Cerebellar cortex (tissue), 1 donor: ENCODE results near the gene ADGRG1.

Experiments
- DNase-seq: peaks from one replicate; pipeline ENCODE4 v3.0.0-alpha.2; 2015; ENCODE audit warnings: low spot score

Gene ADGRG1

DNA sequence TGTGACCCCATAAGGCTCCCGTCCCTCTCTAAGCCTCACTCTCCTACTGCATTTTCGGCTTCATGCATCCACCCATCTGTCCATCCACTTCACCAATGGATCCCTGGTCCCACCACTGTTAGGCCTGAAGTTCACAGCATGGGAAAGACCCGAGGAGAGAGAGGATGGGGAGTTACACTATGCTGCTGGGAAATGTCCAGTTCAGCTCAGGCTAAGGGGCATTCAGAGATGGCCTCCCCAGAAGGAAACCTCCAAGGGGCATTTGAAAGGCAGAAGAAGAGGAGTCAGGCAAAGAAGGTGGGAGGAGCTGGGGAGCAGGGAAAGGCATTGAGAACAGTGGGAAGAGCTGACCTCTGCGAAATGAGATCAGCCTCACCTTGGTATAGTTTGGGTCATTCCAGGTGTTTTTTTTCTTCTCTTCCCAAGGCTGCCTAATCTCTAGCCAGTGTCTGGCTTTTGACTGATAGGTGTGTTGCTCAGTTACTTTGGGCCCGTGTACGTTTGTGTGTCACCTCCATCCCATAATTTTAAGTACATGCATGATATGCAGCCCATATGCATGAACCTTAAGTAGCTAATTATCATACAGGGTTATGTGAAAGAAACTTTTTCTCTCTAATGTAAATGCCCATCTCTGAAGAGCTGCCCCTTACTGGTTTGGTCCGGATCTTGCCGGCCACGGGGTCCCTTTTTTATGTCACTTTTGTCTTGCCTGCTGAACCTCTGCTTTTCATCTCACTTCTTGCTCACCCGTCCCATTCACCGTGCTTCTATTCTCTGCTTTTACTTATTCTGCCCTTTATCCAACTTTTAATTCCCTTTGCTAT is 54.6 kb downstream of the ADGRG1 start:
- no peak for DNase-seq

DNA sequence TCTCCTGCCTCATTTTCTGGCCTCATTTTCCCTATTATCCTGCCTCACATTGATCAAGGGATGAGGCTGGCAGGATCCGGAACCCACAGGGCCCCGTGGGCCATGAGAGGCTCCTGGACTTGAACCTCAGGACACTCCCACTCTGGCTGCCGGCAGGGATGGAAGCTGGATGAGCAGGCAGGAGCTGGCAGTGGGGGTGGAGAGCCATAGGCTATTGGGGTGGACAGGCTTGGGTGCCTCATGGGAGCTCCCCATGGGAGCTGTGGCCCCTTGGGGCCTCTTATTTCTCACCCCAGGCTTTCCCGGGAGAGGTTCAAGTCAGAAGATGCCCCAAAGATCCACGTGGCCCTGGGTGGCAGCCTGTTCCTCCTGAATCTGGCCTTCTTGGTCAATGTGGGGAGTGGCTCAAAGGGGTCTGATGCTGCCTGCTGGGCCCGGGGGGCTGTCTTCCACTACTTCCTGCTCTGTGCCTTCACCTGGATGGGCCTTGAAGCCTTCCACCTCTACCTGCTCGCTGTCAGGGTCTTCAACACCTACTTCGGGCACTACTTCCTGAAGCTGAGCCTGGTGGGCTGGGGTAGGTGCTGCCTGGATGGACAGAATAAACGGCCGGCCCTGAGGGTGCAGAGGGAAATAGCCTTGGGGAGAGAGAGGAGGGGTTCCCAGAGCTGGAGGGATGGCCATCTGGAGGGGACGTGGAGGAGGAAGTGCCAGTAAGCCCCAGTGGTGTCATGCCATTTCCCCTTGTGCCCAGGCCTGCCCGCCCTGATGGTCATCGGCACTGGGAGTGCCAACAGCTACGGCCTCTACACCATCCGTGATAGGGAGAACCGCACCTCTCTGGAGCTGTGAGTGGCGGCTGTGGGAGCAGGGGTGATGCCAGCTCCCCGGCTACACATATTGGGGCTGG is 55.5 kb downstream of the ADGRG1 start:
- no peak for DNase-seq

DNA sequence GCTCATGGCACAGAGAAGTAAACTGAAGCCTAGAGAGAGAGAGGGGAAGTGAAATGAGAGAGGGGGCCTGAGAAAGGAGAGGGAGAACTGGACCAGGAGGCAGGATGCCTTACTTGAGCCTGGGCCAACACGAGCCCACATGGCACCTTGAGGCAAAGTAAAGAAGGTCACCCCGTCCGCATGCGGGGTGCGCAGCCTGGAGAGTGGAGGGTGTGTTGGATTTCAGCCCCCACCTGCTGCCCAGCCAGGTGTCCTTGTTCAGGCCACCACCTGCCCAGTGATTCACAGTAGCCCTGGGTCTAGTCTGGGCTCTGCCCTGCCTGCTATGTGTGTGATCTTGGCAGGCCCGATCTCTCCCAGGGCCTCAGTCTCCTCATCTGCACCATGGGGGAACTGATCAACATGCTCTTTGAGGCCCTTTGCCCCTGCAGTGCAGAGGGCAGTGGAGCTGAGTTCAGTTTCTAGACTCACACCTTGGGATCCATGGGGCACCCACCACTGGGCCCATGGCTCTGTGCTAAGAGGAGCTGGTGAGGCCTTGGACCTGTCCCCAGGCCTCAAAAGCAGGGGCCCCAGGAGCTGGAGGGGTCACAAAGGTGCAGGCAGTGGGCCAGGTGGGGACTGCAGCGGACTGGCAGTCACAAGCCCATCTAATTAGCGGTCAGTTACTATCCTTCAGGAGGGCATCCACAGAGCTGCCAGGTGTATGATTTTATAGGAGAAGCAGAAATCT is 56.4 kb downstream of the ADGRG1 start:
- no peak for DNase-seq

DNA sequence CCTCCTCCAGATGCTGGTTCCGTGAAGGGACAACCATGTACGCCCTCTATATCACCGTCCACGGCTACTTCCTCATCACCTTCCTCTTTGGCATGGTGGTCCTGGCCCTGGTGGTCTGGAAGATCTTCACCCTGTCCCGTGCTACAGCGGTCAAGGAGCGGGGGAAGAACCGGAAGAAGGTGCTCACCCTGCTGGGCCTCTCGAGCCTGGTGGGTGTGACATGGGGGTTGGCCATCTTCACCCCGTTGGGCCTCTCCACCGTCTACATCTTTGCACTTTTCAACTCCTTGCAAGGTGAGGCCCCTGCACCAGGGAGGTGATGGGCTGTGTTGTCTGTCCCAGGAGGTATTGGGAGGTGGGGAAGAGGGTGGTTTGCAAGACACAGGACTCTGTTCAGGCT is 57.2 kb downstream of the ADGRG1 start:
- DNase-seq: no peak

DNA sequence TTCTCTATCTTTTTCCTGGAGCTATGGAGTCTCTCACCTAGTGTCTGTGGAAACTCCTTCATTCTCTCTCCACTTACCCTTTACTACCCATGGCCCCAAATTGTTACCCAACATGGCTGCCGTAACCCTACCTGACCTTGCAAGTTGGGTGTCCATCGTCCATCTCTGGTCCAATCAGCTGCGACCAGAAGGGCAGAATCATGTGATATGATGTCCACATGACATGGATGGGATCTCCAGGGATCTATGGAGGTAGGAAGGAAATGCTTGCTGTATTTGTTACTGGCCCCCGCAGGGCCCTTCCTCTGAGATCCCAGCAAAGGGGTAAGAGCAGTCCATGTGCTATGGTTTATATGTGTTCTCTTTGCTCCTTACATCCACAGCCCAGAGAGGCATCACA is 58.1 kb downstream of the ADGRG1 start:
- DNase-seq: no peak

DNA sequence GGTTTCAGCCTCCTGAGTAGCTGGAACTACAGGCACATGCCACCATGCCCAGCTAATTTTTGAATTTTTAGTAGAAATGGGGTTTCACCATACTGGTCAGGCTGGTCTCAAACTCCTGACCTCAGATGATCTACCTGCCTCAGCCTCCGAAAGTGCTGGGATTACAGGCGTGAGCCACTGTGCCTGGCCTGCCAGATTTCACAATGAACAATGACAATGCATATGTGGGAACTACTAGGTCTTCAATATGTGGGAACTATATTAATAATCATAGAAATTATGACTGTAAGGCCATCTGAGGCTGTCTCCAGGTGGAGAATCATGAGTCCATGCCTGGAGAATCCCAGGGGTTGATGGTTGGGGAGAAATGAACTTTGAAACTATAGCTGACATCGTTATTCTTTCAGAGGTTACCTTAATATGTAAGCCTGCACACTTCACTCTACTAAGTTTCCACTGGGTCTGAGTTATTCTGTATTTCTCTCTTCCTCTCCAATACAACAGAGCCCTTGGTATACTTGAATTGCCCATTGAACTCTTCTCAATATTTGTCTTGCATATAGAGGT is 59.0 kb downstream of the ADGRG1 start:
- DNase-seq: no peak

DNA sequence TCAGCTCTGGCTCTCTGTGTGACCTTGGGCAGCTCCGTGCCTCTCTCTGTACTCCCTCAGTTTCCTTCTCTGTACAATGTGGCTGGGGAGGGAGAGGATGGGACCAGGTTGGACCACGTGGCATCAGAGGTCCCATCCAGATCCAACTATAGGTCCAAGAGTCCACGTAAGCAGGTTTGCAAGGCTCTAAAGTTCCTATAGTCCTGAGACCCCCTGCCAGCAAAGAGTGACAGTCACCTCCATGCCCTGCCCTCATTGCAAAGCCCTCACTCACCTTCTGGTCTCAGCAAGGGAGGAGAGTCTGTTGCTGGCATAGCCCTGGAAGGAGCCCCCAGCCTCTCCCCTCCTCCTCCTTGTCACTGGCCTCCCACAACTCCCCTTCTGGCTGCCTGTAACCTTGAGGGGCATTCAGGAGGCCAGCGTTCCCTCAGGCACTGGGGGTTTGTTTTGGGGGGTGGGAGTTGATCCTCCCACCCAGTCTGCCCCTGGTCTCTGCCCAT is 60.1 kb downstream of the ADGRG1 start:
- no peak for DNase-seq

DNA sequence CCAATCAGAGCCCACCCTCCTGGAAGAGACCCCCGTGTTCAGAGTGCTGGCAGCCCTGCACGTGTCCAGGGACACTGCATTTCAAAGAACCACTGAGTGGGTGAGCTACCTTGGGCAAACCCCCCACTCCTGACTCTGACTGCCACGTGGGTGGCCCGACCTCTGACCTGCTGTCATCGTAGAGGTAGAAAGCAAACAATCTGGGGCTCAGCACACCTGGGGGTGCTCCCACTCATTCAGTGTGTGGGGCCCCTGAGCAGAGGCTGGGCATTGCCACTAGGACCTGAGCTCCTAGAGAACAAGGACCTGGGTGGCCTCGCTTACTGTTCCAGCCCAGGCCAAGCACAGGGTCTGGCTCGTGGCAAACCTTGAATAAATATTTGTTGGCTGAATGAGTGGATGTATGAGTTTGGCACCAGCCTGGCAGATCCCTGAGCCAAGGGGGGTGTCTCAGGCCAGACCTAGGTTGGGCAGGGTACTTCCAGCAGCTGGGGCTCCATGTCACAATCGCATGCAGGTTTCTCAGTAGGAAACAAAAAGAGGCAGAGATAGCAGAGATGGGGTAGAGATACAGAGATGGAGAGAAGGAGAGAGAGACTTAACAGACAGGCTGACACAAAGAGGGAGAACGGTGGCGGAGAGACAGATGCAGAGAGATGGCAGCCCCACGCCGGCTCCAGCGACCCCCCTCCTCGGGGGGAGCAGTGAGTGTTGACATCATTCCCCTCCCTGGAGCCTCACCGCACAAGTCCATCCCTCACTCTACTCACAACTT is 60.7 kb downstream of the ADGRG1 start:
- no peak for DNase-seq

DNA sequence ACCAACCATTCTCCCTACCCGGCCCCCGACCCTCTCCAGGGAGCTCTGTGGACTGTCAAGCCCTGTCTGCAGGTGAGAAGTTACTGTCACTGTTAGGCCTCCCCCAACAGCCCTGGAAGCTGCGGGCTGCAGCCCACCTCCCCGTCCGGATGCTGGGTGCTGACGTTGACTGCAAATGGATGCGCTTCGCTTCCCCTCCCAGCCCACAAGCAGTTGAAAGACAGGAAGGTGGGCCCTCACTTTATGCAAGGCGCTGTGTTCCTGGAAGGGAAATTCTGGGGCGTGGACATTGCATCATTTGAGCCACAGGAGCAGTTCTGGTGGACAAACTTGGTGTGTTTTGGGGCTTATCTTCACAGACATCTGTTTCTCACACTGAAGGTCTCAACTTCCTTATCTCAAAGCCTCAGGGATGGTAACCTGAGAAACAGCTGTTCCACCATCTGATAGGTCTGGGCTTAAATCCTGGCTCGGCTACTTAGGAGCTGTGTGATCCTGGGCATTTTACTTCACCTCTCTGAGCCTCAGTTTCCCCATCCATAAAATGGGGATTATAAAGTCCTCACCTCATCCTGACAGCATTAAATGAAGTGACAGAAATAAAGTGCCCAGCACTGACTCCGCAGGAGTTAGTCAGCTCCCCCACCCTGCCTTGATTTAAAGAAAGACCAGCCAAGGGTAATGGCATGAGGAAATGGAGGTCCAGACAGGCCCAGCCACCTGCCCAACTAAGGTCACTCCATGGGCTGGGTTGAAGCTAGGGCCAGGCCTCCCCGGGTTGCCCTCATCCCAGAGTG is 61.5 kb downstream of the ADGRG1 start:
- DNase-seq: no peak

DNA sequence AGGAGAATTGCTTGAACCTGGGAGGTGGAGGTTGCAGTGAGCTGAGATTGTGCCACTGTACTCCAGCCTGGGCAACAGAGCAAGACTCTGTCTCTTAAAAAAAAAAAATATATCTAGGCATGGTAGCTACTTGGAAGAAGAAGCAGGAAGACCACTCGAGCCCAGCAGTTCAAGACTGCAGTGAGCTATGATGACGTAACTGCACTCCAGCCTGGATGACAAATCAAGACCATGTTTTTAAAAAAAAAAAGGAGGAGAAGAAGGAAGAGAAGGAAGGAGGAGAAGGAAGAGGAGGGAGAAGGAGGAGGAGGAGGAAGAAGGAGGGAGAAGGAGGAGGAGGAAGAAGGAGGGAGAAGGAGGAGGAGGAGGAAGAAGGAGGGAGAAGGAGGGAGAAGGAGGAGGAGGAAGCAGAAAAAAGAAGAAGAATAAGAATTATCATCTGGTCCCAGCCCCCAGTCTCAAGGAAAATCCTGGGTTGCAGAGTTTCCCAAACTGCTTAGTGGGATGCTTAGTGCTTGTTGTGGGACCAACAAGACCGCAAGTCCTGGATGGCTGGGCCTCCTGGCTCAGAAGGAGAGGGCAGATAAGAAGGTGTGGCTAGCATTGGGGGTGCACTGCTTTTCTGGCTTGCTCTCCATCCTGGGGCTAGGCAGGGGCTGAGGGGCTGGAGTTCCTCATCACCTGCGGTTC is 62.5 kb downstream of the ADGRG1 start:
- DNase-seq: no peak

DNA sequence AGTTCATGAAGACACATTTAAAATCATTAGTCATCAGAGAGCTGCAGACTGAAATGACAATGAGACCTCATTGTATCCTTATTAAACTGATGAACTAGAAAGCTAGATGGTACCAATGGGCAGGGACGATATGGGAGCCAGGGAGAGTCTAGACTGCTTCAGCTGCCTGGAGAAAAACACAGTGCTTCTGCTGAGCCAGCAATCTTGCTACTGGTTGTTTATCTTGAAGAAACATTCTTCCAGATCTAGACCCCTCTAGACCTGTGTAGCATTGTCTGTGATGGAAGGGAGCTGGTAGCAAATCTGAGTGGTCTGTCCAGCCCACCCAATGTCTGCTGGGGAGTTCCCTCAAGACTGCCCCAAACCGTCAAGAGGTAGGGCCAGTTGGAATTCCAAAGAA is 64.2 kb downstream of the ADGRG1 start:
- no peak for DNase-seq

DNA sequence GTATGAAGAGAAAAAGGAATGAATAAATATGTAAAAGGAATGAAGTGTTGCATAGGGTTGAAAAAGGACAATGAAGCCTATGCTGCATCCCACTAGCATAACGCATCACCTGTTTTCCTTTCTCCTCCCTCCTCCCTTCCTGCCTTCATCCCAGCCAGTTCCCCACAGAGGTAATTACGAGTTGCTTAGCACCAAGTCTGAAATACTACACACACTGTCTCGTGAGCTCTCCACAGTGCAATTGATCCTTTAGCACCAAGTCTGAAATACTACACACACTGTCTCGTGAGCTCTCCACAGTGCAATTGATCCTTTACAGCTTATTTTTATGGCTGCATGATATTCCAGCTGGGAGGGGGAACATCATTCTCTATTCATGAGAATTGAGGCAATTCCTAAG is 65.1 kb downstream of the ADGRG1 start:
- DNase-seq: no peak

DNA sequence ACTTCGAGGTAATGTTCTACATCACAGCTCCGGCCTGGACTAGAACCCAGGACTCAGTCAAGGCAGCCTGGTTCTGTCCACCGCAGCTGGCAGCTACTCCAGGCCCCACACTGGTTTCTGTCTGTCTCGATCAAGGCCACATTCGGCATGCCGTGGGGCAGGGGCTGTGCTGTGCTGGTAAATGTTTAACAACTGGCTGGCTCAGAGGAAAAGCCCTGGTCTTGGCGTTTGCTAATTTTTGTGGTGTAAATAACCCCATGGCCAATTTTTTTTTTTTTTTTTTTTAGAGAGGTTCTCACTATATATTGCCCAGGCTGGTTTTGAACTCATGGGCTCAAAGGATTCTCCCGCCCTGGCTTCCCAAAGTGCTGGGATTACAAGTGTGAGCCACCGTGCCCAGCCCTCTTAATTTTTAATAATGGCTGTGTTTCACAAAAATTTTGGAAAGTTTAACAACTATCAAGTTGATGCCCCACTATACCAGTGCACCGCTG is 65.8 kb downstream of the ADGRG1 start:
- DNase-seq: no peak

DNA sequence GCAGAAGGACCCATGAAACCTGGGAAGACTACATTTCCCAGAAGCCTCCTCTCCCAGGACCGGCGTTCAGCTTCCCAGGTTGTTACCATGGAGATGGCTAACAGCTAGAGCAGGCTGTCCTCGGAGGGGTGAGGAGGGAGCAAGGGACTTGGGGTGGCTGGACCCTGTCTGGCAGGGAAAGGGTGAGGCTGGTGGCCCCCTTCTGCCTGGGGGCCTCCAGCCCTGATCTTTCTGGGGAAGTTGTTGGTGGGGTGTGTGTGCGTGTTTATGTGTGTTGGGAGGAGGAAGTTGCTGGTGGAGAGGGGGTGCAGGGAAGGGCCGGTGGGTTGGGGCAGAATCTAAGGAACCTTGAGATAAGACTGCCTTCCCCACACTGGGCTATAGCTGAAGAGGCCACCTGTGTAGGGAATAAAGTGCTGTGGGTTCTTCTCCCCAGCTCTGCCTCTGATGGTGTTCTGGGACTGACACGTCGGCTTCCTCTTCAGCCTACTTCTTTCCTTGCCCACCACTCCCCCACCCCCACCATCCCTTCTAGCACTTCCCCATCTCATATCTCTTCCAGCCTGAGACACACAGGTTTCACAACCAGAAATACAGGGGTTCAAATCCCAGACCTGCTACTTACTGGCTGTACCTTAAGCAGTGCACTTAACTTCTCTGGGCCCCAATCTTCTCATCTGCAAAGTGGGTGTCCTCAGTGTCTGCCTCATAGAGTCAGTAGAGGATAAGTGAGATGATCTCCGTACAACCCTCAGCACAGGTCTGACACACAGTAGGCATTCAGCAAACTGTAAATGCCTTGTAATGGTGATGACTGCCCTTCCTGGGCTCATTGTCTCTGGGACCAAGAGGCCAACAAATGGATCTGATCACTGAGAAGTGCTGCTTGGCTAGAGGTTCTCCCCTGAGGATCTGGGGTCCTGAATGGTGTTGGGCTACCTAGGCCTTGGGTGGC is 66.6 kb downstream of the ADGRG1 start, which contains the start of gene DRC7:
DRC7 (plus strand) TSS at position 82 of the 955 bp plus-strand sequence. CDS start 3,144 bp downstream, outside the sequence.
- peak; percentile 30 for DNase-seq

DNA sequence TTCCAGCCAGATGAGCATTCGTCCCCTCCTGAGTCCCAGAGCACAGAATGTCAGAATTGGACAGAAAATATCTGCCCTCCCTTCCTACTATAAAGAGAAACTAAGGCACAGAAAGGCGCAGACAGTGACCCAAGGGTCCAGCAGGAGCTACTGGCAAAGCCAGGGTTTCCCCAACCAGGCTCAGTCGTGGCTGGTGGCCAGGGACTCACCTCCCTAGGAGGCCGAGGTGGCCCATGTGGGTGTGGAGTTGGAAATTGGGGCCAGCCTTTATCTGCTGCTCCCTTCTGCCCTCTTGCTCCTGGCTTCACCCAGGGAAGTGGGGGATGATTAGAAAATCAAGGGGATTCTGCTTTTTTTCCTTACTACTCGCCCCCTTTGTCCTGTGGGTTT is 67.2 kb downstream of the ADGRG1 start:
- no peak for DNase-seq

DNA sequence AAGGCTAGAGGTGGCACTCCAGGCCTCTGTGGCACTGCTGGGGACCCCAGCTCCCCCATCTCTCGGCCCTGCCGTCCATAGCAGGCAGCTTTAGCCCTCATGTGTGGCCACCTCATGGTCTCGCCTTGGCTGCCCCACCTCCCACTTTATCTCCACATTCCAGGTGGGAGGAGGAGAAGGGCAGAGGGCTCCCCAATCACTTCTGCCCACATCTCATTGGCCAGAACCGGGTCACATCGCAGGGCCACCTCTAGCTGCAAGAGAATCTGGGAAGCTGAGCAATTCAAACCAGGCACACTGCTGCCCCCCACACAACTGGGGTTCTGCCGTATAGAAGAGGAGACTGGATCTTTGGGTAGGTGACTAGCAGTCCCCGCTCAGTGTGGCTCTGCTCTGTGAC is 67.8 kb downstream of the ADGRG1 start:
- DNase-seq: no peak

DNA sequence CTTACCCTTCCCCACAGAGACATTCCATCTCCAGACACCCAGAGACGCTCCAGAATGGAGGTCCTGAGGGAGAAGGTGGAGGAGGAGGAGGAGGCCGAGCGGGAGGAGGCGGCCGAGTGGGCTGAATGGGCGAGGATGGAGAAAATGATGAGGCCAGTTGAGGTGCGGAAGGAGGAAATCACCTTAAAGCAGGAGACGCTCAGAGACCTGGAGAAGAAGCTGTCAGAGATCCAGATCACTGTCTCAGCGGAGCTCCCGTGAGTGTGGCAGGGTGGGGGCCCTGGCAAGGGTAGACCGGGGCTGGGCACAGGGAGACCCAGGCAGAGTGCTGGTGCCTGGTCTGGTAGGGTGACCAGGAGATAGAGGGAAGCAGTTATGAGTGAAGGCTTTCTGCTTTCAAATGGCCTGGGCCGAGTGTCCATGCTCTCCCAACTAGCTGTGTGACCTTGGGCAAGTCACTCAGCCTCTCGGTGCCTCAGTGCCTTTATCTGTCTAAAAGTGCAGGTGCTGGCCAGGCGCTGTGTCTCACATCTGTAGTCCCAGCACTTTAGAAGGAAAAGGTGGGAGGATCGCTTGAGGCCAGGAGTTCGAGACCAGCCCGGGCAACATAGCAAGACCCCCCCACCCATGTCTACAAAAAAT is 69.6 kb downstream of the ADGRG1 start:
- no peak for DNase-seq
